Stimulated activated naive CD8-positive, alpha-beta T cell treated with anti-CD3 and anti-CD28 coated beads, Interleukin-15, amount 100 ng/mL, for 72 hours (primary cell): ENCODE results near the gene CALHM3.
A peak's percentile ranks its signal among the peaks of the same experiment; 100 is the strongest.
"Not testable (repeated sequence)": the region's sequence is repeated elsewhere in the genome, so short reads cannot be mapped to it uniquely, and the experiment has no call there.

Experiments
- ATAC-seq: fragments of 150-1000 bp; cut with Tn5 transposase; 2 replicates; pipeline ENCODE4 v1.10.0; 2021; ENCODE audit warnings: mild to moderate bottlenecking, moderate library complexity
- DNase-seq, 2 donors: peaks; one replicate each; pipeline ENCODE4 v3.0.0; 2021 to 2022
- H3K27ac Mint-ChIP-seq, 2 donors: one replicate each; pipeline ENCODE4 v1.8.0; 2022; ENCODE audit warnings: mild to moderate bottlenecking in 2 of 2, mixed read lengths in 2 of 2, moderate library complexity in 2 of 2
- H3K27me3 Mint-ChIP-seq: one replicate; pipeline ENCODE4 v1.8.0; 2022; ENCODE audit warnings: mixed read lengths
- H3K4me1 Mint-ChIP-seq: one replicate; pipeline ENCODE4 v1.8.0; 2022; ENCODE audit warnings: mild to moderate bottlenecking, mixed read lengths
- H3K4me3 Mint-ChIP-seq, 2 donors: one replicate each; pipeline ENCODE4 v1.8.0; 2022; ENCODE audit warnings: mild to moderate bottlenecking in 2 of 2, mixed read lengths in 2 of 2, moderate library complexity in 1 of 2
- H3K9me3 Mint-ChIP-seq, 2 donors: one replicate each; pipeline ENCODE4 v1.8.0; 2022; ENCODE audit warnings: mixed read lengths in 2 of 2

Gene CALHM3

DNA sequence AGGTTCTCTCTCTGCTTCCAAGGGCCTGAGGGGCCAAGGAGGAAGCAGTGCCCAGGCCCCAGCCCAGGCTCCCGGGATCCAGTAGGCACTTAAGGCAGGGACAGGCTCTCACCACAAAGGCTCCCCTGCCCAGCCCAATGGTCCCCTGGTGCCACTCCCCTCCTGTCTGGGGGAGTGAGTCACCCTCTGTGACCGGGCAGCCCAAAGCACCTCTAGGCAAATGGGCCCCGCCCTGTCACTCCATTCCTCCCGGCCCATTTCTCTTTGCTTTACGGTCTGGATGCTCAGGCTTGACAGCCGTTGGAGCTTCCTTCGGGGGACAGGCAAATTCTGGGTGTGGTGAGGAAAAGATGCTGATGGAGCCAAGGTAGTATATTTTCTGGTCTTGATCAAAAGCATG lies at the start of gene CALHM3:
Gene CALHM3 (minus strand): TSS at position 106 of the 400 bp plus-strand sequence. CDS start 208 bp downstream, outside the sequence.
- ATAC-seq (no peak), DNase-seq (no peak)
- Mint-ChIP-seq H3K4me3 (no peak within 1 kb of the TSS), H3K27ac (no peak within 1 kb of the TSS), H3K27me3 (no peaks in the 10 kb centered on the region), H3K4me1 (peaks cover 8% of the 10 kb centered on the region), H3K9me3 (no peaks in the 10 kb centered on the region)

DNA sequence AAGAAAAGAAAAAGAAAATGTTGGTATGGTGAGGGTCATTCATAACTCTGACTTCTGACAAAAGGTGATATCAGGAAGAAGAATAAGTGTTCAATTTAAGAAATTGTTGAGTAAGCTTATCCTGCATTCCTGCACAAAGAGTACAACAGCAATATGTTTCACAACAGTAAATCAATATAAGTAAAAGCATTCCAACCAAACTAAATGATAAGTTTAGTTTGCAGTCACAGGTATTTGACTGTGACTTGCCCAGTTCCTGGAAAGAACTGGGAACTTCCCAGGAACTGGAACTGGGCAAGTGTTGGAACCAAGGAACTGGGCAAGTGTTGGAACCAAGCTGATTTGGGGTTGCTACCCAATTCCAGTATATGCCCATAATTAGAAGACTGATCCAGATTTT lies 49.5 kb upstream of the CALHM3 start:
- Mint-ChIP-seq H3K4me3 (no peak overlapping the region), H3K9me3 (peaks cover 17 to 20% of the 10 kb centered on the region in 2 donors), H3K27ac (no peak overlapping the region), H3K4me1 (no peaks in the 10 kb centered on the region), H3K27me3 (peaks cover 38% of the 10 kb centered on the region)
- DNase-seq (no peak), ATAC-seq (no peak)

- H3K9me3 Mint-ChIP-seq, result peaks cover 17 to 20% of the 10 kb centered on the region in 2 donors
- not testable (repeated sequence) for H3K27ac Mint-ChIP-seq, ATAC-seq, H3K4me3 Mint-ChIP-seq, DNase-seq, H3K4me1 Mint-ChIP-seq
- peaks cover 39% of the 10 kb centered on the region for H3K27me3 Mint-ChIP-seq
These were observed 48.4 kb upstream of the CALHM3 start for GRCh38 chr10:103527476-103527875.

- H3K9me3 Mint-ChIP-seq, result peaks cover 11 to 17% of the 10 kb centered on the region in 2 donors
- no peak overlapping the region for H3K4me3 Mint-ChIP-seq
- peaks cover 37% of the 10 kb centered on the region for H3K27me3 Mint-ChIP-seq
- DNase-seq (no peak), ATAC-seq (no peak)
- H3K27ac Mint-ChIP-seq, result no peak overlapping the region
- H3K4me1 Mint-ChIP-seq, result no peaks in the 10 kb centered on the region
These were observed 46.9 kb upstream of the CALHM3 start for GRCh38 chr10:103525901-103526300.

- no peak overlapping the region for H3K27ac Mint-ChIP-seq
- no peaks in the 10 kb centered on the region for H3K4me1 Mint-ChIP-seq
- peaks cover 4 to 8% of the 10 kb centered on the region in 2 donors for H3K9me3 Mint-ChIP-seq
These were observed 44.6 kb upstream of the CALHM3 start for GRCh38 chr10:103523683-103524082.

DNA sequence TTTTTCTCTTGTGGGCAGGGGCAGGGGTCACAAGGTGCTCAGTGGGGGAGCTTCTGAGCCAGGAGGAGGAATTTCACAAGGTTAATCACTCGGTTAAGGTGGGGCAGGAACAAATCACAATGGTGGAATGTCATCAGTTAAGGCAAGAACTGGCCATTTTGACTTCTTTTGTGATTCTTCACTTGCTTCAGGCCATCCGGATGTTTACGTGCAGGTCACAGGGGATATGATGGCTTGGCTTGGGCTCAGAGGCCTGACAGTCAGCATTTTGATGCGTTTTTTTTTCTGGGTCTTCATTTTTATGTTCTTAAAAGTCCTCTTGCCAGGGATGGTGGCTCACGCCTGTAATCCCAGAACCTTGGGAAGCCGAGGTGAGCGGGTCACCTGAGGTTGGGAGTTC lies 43.0 kb upstream of the CALHM3 start:
- H3K4me1 Mint-ChIP-seq, H3K27ac Mint-ChIP-seq, H3K9me3 Mint-ChIP-seq, H3K4me3 Mint-ChIP-seq, ATAC-seq, DNase-seq: not testable (repeated sequence)
- H3K27me3 Mint-ChIP-seq, result peaks cover 37% of the 10 kb centered on the region

More at GRCh38 chr10:103523683-103524082, 44.6 kb upstream of the CALHM3 start:
- Mint-ChIP-seq H3K4me3 (no peak overlapping the region), H3K27me3 (peaks cover 37% of the 10 kb centered on the region)
- no peak for DNase-seq
- no peak for ATAC-seq

DNA sequence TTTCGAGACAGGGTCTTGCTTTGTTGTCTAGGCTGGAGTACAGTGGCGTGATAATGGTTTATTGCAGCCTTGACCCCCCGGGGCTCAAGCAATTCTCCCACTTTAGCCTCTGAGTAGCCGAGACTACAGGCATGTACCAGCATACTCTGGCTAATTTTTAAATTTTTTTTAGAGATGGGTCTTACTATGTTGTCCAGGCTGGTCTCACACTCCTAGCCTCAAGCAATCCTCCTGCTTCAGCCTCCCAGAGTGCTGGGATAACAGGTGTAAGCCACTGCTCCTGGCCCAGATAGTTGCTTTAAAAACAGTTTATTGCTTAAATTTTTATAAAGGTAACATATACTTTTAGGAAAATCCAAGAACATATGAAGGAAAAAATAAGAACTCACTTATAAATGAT lies 40.8 kb upstream of the CALHM3 start:
- H3K9me3 Mint-ChIP-seq, result no peaks in the 10 kb centered on the region
- no peak for DNase-seq
- ATAC-seq, result no peak
- peaks cover 20% of the 10 kb centered on the region for H3K27me3 Mint-ChIP-seq
- no peak overlapping the region for H3K4me3 Mint-ChIP-seq
- H3K4me1 Mint-ChIP-seq, result peaks cover 20% of the 10 kb centered on the region
- no peak overlapping the region for H3K27ac Mint-ChIP-seq

- no peak overlapping the region for H3K4me3 Mint-ChIP-seq
- peak; percentile 52 for ATAC-seq
- DNase-seq, result no peak
- H3K27ac Mint-ChIP-seq, result peak overlapping the region in 1 of 2 donors; percentile 61
- H3K4me1 Mint-ChIP-seq, result peaks cover 20% of the 10 kb centered on the region
- H3K9me3 Mint-ChIP-seq, result no peaks in the 10 kb centered on the region
- H3K27me3 Mint-ChIP-seq, result peaks cover 13% of the 10 kb centered on the region
These were observed 38.4 kb upstream of the CALHM3 start for GRCh38 chr10:103517234-103518085.

DNA sequence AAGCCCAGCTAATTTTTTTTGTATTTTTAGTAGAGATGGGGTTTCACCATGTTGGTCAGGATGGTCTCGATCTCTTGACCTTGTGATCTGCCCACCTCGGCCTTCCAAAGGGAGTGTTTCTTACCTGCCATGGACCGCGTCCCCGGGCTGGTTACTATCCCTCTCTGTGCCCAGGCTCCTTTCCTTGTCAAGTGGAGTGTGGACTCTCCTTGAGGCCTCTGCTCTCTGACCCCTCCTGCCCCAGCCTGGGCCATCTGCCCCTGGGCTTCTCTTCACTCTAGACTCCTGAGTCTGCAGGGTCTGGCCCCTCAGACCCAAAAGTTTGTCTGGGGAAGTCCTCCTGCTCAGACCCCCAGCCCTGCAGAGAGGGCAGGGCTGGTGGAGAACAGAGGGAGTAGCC lies 35.2 kb upstream of the CALHM3 start:
- peaks cover 20% of the 10 kb centered on the region for H3K4me1 Mint-ChIP-seq
- H3K27me3 Mint-ChIP-seq, result peaks cover 30% of the 10 kb centered on the region
- no peak for DNase-seq
- H3K9me3 Mint-ChIP-seq, result no peaks in the 10 kb centered on the region
- ATAC-seq, result no peak
- no peak overlapping the region for H3K4me3 Mint-ChIP-seq
- peak overlapping the region in 1 of 2 donors; percentile 56 for H3K27ac Mint-ChIP-seq

GRCh38 chr10:103513380-103514060 lies 34.5 kb upstream of the CALHM3 start:
- ATAC-seq, result no peak
- Mint-ChIP-seq H3K27ac (no peak overlapping the region), H3K4me1 (peaks cover 20% of the 10 kb centered on the region), H3K9me3 (no peaks in the 10 kb centered on the region), H3K4me3 (no peak overlapping the region), H3K27me3 (peaks cover 32% of the 10 kb centered on the region)
- DNase-seq, result no peak

GRCh38 chr10:103512591-103513379 lies 33.7 kb upstream of the CALHM3 start:
- DNase-seq (no peak), ATAC-seq (no peak)
- Mint-ChIP-seq H3K27ac (no peak overlapping the region), H3K4me1 (peaks cover 17% of the 10 kb centered on the region), H3K4me3 (no peak overlapping the region), H3K9me3 (no peaks in the 10 kb centered on the region), H3K27me3 (peaks cover 40% of the 10 kb centered on the region)

DNA sequence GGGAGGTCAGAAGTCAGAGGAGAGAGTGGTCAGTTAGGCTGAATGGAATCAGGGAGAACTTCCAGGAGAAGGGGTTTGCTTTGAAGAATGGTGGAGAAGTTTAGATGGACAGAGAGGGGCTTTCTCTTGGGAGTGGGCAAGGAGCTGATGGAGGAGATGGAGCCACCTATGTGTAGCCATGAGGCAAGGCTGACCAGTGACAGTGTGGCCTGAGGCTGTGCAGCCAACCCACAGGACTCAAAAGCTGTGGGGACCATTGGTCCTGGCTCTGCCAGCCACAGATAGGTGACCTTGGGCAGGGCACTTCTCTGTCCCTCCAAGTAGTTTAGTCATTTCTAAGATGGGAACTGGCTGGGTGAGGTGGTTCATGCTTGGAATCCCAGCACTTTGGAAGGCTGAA lies 33.1 kb upstream of the CALHM3 start:
- DNase-seq, result no peak
- H3K4me3 Mint-ChIP-seq, result no peak overlapping the region
- ATAC-seq, result no peak
- H3K27me3 Mint-ChIP-seq, result peaks cover 46% of the 10 kb centered on the region
- H3K27ac Mint-ChIP-seq, result peak overlapping the region in 1 of 2 donors; percentile 1
- H3K4me1 Mint-ChIP-seq, result peaks cover 11% of the 10 kb centered on the region
- no peaks in the 10 kb centered on the region for H3K9me3 Mint-ChIP-seq

DNA sequence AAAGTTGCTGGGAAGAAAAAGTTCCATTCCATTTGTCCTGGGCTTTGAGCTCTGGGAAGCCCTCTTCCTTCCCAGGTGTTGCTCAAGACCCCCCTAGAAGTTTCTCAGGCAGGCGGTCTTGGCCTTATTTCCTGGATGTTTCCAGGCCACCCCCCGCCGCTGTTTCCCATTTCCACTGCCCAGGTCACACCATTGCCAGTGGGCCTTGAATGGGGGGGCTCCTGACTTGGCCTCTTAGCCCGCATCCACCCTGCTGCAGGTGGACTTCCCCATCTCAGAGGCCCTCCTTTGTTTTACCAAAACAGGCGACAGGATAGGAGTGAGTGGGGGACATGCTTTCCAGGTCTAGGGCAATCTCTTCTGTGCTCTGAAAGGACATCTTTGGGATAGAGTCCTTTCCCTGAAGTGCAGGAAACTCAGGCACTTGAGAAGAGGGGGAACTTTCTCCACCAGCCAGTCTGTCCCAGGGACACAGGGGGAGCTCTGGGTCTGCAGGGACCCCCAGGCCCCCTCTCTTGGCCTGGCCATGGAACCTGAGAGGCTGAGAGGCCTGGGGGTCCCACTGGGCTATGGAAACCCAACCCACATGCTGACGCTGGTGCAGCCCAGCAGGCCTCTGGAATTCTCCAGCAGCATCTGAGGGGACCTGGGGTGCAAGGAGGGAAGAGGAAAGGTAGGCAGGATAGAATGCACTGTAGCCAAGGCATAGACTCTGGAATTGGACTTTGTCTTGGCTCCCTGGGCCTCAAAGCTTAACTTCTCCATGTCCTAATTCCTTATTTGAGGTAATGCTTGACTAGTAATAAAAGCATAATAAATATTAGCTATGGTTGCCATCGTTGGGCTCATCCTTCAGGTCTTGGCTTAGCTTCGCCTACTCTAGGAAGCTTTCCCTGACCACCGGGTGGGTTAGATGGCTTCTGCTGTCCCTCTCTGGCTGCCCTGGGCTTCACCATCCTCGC lies 32.0 kb upstream of the CALHM3 start:
- Mint-ChIP-seq H3K4me1 (peaks cover 10% of the 10 kb centered on the region), H3K27ac (no peak overlapping the region), H3K27me3 (peaks cover 57% of the 10 kb centered on the region), H3K4me3 (no peak overlapping the region), H3K9me3 (no peaks in the 10 kb centered on the region)
- no peak for DNase-seq
- no peak for ATAC-seq

- no peak overlapping the region for H3K4me3 Mint-ChIP-seq
- H3K4me1 Mint-ChIP-seq, result peaks cover 2% of the 10 kb centered on the region
- no peak overlapping the region for H3K27ac Mint-ChIP-seq
- no peak for DNase-seq
- ATAC-seq, result no peak
- peaks cover 64% of the 10 kb centered on the region for H3K27me3 Mint-ChIP-seq
- H3K9me3 Mint-ChIP-seq, result no peaks in the 10 kb centered on the region
These were observed 31.1 kb upstream of the CALHM3 start for GRCh38 chr10:103510046-103510685.
